ENCODE measurements around the gene CYP2C8. TPM values are rescaled to one million over a fixed set of nuclear protein-coding genes. Genes with fewer than 3 reads are reported as not detected.

The CYP2C8 gene
- total RNA-seq, 2 experiments from 2014 or later, result not detected

DNA sequence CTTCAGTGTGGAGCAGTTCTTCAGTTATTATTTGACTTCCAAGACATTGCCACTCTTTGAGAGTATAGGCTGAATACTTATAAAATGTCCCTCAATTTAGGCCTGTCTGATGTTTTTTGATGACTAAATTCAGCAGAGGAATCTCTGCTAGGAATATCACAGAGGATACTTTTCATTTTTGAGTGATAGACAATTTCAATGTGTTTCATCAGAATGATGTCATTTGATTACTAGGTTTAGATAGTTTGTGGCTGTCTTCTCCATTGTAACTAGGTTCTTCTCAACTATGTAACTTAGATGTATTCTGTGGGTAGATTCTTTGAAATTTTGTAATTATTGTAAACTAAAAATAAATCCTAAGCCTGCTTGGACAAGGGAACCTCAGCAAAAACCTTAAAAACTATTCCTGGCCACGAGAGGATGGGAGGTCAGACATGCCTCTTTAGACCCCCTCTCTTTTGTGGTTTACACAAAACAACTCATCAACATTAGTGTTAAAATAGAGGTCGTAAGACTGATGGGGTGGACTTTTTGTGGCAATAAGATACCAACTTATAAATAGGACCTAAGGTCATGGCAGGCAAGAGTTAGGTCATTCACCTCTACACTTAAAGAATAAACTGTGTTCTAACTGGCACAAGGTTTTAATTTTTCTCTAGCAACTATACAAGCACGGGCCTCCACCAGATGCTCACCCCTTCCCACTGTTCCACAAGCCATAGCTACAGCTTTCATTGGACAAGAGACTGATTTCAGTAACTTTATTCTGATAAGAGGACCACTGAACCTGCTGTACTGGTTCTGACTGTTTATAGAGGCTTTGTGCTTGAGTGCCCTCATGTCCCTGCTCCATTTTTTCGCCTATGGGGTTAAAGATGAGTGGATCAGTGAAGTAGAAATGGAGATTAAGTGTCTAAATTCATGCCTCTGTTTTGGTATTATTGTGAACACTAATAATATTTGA lies 33.7 kb downstream of the CYP2C8 start:
- intact Hi-C loops (cut with micrococcal nuclease), result no loop called here
- no peaks in the 10 kb centered on the region for H3K36me3 Mint-ChIP-seq
- no peak for DNase-seq
- H3K4me1 Mint-ChIP-seq (ENCODE audit: low read depth), result no peaks in the 10 kb centered on the region
- ChIA-PET POLR2A (no interaction called here), CTCF (no interaction called here)
- no peaks in the 10 kb centered on the region for H3K9me3 Mint-ChIP-seq
- H3K4me3 Mint-ChIP-seq, result no peak overlapping the region
- H3K27ac Mint-ChIP-seq, result no peak overlapping the region
- no peaks in the 10 kb centered on the region for H3K27me3 Mint-ChIP-seq

DNA sequence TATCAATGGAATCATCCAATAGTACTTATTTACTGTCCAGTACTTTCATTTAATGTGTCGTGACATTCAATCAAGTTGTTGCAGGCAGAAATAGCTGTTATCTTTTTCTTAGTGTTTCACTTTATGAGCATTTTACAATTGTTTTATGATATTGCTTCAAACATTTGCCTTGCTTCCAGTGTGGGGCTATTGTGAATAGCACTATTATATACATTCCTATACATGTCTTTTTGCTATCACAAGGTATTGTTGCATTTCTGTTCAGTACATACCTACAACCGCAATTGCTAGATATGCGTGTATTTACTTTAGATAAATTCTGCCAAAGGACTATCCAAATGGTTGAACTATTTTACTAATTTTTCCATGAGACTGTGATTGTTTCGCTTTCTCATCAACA lies 34.9 kb downstream of the CYP2C8 start:
- no peak for DNase-seq
- H3K4me1 Mint-ChIP-seq (ENCODE audit: low read depth), result no peaks in the 10 kb centered on the region

GRCh38 chr10:95031656-95032055 lies 37.6 kb downstream of the CYP2C8 start:
- Mint-ChIP-seq H3K4me1 (ENCODE audit: low read depth) (no peaks in the 10 kb centered on the region), H3K27me3 (no peaks in the 10 kb centered on the region), H3K9me3 (peaks cover 3% of the 10 kb centered on the region), H3K4me3 (no peak overlapping the region), H3K27ac (no peak overlapping the region), H3K36me3 (no peaks in the 10 kb centered on the region)
- CTCF ChIA-PET, result no interaction called here
- intact Hi-C loops (cut with micrococcal nuclease), result no loop called here
- POLR2A ChIA-PET, result no interaction called here
- no peak for DNase-seq

More for the DNA sequence above, 34.9 kb downstream of the CYP2C8 start:
- CTCF ChIA-PET, result no interaction called here
- Mint-ChIP-seq H3K9me3 (peaks cover 3% of the 10 kb centered on the region), H3K27me3 (no peaks in the 10 kb centered on the region), H3K4me3 (no peak overlapping the region), H3K27ac (no peak overlapping the region), H3K36me3 (no peaks in the 10 kb centered on the region)
- POLR2A ChIA-PET, result no interaction called here
- intact Hi-C loops (cut with micrococcal nuclease), result no loop called here

DNA sequence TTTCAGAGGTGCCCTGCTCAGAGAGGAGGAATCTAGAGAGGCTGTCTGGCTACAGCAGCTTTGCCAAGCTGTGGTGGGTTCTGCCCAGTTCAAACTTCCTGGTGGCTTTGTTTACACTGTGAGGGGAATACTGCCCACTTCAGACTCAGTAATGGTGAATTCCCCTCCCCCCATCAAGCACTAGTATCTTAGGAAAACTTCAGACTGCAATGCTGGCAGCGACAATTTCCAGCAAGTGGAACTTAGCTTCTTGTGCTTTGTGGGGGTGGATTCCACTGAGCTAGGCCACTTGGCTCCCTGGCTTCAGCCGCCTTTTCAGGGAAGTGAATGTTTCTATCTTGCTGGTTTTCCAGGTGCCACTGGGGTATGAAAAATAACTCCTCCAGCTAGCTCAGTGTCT lies 42.8 kb downstream of the CYP2C8 start:
- Mint-ChIP-seq H3K27me3 (no peaks in the 10 kb centered on the region), H3K36me3 (no peaks in the 10 kb centered on the region), H3K4me1 (ENCODE audit: low read depth) (no peaks in the 10 kb centered on the region), H3K9me3 (peaks cover 3% of the 10 kb centered on the region), H3K4me3 (no peak overlapping the region), H3K27ac (no peak overlapping the region)
- no peak for DNase-seq
- ChIA-PET CTCF (no interaction called here), POLR2A (no interaction called here)
- intact Hi-C loops (cut with micrococcal nuclease), result no loop called here

GRCh38 chr10:94997741-94998174 lies 71.5 kb downstream of the CYP2C8 start:
- H3K4me3 Mint-ChIP-seq, result no peak overlapping the region
- intact Hi-C loops (cut with micrococcal nuclease), result no loop called here
- no peaks in the 10 kb centered on the region for H3K9me3 Mint-ChIP-seq
- H3K27ac Mint-ChIP-seq, result no peak overlapping the region
- no peak for DNase-seq
- no peaks in the 10 kb centered on the region for H3K27me3 Mint-ChIP-seq
- CTCF ChIA-PET, result no interaction called here
- no peaks in the 10 kb centered on the region for H3K4me1 Mint-ChIP-seq (ENCODE audit: low read depth)
- POLR2A ChIA-PET, result no interaction called here
- no peaks in the 10 kb centered on the region for H3K36me3 Mint-ChIP-seq

DNA sequence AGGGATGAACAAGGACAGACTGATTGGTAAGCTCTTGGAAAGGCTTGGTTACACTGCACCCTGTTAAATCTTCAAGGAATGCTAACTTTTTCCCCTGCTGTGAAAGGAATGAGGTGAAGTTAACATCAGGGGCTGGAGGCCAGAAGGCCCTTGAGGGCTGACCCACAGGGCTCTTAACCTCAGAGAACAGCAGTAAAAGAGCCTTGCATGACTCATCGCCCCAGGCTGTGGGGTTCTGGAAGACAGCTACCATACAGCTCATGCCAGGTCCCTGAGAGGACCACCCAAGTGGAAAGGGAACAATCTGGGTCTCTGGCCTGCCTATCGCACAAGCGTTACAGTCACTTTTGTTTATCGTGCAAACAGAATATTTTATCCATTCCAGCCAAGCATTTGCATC lies 76.5 kb downstream of the CYP2C8 start:
- ChIA-PET POLR2A (no interaction called here), CTCF (no interaction called here)
- H3K4me1 Mint-ChIP-seq (ENCODE audit: low read depth), result no peaks in the 10 kb centered on the region
- no peaks in the 10 kb centered on the region for H3K27me3 Mint-ChIP-seq
- H3K36me3 Mint-ChIP-seq, result no peaks in the 10 kb centered on the region
- intact Hi-C loops (cut with micrococcal nuclease), result no loop called here
- no peak for DNase-seq
- H3K27ac Mint-ChIP-seq, result no peak overlapping the region
- no peak overlapping the region for H3K4me3 Mint-ChIP-seq
- peaks cover 21% of the 10 kb centered on the region for H3K9me3 Mint-ChIP-seq

- no peaks in the 10 kb centered on the region for H3K36me3 Mint-ChIP-seq
- intact Hi-C loops (cut with micrococcal nuclease), result no loop called here
- H3K4me1 Mint-ChIP-seq (ENCODE audit: low read depth), result no peaks in the 10 kb centered on the region
- CTCF ChIA-PET, result no interaction called here
- H3K27me3 Mint-ChIP-seq, result no peaks in the 10 kb centered on the region
- POLR2A ChIA-PET, result no interaction called here
- peaks cover 21% of the 10 kb centered on the region for H3K9me3 Mint-ChIP-seq
- no peak for DNase-seq
- no peak overlapping the region for H3K27ac Mint-ChIP-seq
- no peak overlapping the region for H3K4me3 Mint-ChIP-seq
These were observed 77.9 kb downstream of the CYP2C8 start for GRCh38 chr10:94991243-94991888.

DNA sequence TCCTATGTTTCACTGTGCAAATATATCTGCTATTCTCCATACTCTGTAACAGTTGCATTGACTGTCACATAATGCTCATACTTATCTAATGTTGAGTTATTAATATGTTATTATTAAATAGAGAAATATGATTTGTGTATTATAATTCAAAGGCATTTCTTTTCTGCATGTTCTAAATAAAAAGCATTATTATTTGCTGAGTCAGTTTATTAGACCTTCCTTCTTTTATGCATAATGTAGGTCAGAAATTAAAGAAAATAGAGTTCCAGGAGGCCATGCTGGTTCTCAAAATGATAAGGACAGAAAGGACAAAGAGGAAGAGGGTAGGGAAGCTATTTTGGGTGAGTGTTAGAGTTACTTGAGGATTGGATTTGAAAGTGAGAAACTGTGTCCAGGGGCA lies 80.1 kb downstream of the CYP2C8 start:
- no peak overlapping the region for H3K4me3 Mint-ChIP-seq
- H3K27me3 Mint-ChIP-seq, result no peaks in the 10 kb centered on the region
- H3K4me1 Mint-ChIP-seq (ENCODE audit: low read depth), result no peaks in the 10 kb centered on the region
- H3K27ac Mint-ChIP-seq, result no peak overlapping the region
- H3K9me3 Mint-ChIP-seq, result peaks cover 21% of the 10 kb centered on the region
- POLR2A ChIA-PET, result no interaction called here
- intact Hi-C loops (cut with micrococcal nuclease), result no loop called here
- CTCF ChIA-PET, result no interaction called here
- H3K36me3 Mint-ChIP-seq, result no peaks in the 10 kb centered on the region
- no peak for DNase-seq

Other genes with a start within 250 kb of the CYP2C8 start
- under 1 TPM in 1 of 2 experiments, not detected in 1; 0.17 TPM for gene CYP2C9, start 130.8 kb downstream of the CYP2C8 start, total RNA-seq
- gene ACSM6, start 124.7 kb upstream of the CYP2C8 start, total RNA-seq, result not detected
- under 1 TPM; 0.76 to 0.92 TPM for gene PDLIM1, start 221.5 kb upstream of the CYP2C8 start, total RNA-seq

Measured in activated CD4-positive, alpha-beta memory T cell treated with anti-CD3 and anti-CD28 coated beads for 36 hours (primary cell).